HG02763 (cell line): ENCODE measurements around the gene ARHGAP8.

ENCODE experiments used
- ATAC-seq: cut with Tn5 transposase; IDR thresholded peaks from one replicate; pipeline ENCODE4 v1.9.1; 2021; ENCODE audit warnings: mild to moderate bottlenecking, moderate library complexity; ENCODE audit not compliant: unreplicated experiment

The ARHGAP8 gene

DNA sequence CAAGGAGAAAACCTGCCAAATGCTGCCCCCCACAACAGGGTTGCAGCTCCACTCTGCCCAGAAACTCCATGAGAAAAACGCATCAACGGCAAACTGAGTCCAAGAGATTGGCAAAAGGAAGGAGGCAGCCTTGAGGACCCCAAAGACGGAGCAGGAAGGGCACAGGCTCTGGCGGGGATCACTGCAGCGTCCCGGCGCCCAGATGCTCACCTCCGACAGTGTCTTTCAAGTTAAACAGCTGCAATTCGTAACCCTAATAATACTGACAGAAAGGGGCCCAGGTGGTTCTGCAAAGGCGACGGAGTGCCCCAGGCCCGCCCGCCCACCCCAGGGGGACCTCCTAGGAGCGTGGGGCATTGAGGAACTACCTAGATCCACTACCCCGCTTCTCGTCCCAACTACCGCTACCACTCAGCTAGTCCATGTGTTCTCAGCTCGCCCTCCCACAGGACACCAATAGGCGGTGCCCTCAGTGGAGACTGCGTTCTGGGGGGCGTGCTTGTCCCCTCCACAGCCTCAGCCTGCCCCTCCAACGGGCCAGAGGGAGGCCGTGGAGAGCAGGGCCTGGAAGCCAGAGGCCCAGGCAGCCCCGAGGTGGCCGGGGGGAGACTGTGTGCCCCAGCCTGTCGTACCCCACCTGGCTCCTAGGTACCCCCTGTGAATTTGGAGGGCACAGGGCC is 130.0 kb downstream of the ARHGAP8 start:
- no peak for ATAC-seq

DNA sequence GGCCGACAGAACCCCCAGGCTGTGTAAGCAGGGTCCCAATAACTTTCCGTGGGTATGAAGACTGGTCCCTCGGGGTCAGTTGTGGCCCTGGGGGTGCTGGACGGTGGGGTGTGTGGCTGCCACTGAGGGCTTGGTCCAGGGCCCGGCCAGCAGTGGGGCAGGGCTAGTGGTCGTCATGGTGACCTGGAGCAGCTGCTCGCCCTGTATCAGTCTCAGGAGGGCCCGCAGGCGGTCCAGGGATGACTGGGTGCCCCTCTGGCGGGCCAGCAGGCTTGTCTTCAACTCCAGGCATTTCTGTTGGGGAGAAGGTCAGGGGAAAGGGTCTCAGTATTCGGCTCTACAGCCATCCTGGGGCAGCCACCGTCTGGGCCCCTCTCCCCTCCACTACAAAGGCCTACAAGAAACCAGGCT is 130.6 kb downstream of the ARHGAP8 start:
- no peak for ATAC-seq

GRCh38 chr22:44884562-44884961 is 132.2 kb downstream of the ARHGAP8 start:
- no peak for ATAC-seq

GRCh38 chr22:44884968-44885805 is 132.8 kb downstream of the ARHGAP8 start:
- ATAC-seq, result no peak

DNA sequence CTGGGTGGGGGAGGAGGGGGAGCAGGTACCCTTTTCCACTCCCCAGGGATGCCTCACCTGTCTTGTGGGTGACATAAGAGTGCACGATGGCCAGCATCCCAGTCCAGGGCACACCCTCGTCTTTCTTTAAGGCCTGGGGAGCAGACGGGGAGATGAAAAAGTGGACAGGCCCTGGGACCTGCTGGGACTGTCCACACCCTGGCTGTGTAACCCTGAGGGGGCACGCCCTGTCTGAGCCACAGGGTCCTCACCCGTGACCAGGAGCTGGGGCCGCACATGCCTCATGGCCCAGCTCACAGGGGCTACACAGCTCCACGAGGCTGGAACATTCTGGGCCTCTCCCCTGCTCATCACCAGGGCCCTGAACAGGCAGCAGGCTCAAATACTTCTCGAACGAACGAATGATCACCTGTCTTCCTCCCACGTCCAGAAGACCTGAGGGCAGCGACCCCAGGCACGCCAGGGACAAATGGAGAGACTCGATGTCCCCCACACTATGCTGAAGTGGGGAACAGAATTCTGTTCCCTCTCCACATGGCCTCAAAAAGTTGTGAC is 133.5 kb downstream of the ARHGAP8 start:
- no peak for ATAC-seq

GRCh38 chr22:44887941-44888366 is 135.6 kb downstream of the ARHGAP8 start:
- no peak for ATAC-seq

DNA sequence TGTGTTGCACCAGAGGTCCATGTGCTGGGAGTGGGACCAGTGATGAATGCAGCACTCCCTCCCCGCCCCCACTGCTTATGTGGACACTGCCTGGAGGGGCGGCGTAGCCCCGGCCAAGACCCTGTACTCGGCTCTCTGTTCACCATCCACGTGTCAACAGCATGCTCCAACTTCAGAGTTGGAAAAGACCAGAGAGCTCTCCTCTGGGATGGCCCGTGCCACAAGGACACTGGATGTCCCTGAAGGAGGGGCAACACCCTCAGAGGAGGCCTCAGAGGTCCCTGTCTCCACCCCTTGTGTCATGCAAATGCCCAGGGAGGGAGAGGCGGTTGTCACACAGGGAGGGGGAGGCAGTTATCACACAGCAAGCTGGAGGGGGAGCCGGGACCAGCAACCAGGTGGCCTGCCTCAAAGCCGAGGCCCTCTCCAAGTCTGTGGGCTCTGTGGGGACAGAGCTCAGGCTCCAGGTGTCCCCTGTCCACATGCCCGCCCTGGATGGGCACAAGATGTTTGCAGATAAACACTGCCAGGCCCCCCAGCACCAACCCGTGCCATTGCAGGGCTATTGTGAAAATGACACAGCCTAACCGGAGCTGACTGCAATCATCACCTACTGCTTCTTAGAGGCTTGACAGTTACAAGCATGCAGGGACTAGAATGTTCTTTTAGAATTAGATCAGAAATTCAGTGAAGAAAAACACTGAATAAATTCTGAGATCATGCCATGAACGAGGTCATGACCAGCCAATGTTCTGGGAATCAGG is 136.3 kb downstream of the ARHGAP8 start:
- no peak for ATAC-seq

DNA sequence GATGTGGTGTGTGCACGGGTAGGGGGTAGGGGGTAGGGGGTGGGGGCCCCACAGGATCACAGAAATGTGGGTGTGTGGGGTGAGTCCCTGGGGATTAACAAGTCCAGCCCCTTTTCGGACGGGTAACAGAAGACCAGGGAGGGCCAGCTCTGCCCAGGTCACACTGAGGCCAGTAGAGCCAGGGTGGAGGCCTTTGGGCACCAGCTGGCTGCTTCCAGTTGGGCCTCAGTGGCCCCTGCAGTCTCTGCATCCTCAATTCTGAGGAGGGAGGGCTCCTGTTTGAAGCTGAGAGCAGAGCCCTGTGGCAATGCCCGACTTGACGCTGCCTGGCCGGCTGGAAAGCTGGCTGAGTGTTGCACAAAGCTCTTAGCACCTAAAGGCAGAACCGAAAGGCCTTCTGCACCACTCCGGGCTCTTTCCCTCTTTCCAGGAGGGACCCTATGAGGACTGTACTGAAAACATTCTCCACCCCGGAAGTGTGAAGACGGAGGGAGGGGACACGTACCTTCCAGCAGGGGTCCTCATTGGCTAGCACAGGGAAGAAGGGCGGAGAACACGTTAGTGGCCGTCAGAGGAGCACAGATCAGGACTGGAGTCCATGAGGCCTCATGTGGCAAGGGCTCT is 137.0 kb downstream of the ARHGAP8 start:
- ATAC-seq, result no peak

GRCh38 chr22:44890416-44891292 is 138.3 kb downstream of the ARHGAP8 start:
- ATAC-seq, result no peak

GRCh38 chr22:44891293-44891747 is 138.9 kb downstream of the ARHGAP8 start:
- ATAC-seq, result no peak

DNA sequence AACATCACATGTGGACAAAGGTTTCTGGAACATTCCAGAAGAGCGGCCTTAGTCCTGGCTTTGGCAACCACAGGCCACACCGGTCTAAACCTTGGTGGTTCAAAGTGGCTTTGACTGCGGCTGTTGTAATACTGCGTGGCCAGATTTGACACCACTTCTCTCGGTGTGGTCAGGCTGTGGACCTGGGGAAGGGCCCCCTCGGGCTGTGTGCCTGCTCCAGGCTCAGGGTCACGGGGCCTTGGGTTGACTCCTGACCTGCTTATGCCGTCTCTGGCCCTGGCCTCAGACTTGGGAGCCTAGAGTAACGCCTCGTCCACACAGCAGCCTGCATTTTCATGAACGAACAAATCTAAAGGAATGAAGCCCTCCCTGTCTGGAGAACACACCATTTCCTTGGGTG is 139.4 kb downstream of the ARHGAP8 start:
- no peak for ATAC-seq

- no peak for ATAC-seq
These were observed 139.9 kb downstream of the ARHGAP8 start for GRCh38 chr22:44892243-44892642.

DNA sequence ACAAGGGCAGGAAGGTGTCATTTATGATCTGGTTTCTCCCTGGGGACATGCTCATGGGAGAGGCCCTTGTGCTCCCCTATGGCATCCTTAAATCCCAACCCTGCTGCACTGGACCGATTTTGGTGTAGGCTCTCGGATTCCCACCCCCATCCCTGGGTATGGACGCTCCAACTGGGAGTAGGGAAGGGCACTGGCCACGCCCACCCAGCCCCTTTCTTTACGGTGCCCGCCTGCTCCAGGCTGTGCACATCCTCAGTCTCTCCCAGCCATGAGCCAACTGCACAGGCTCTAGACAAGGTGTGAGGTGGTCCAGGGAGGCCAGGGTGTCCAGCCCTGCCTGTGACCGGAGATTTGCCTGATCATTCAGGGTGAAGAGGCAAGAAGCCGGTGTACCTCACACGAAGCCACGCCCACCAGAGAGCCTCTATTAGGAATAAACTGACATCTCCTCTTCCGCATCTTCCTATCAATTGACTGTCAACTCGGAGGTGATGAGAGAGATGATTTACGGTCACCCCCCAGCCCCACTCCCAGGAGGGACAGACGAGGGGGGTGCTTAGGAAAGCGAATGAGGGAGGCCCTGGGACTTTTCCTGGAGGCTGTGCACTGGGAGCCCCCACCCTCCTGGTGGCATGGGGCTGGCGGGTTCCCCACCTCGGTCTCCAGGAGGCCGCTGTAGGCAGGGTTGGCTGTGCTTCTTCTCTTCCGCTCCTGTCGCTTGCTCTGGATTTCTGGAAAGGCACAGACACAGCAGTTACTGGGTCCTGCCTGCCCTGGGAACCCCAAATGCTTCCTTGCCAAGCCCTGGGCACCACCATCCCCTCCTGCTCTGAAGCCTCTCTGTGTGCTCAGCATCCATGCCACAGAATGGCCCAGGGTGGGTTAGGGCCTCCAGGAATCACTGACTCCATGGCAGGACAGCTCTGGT is 140.7 kb downstream of the ARHGAP8 start:
- ATAC-seq, result no peak

GRCh38 chr22:44893731-44894080 is 141.3 kb downstream of the ARHGAP8 start:
- ATAC-seq, result no peak

DNA sequence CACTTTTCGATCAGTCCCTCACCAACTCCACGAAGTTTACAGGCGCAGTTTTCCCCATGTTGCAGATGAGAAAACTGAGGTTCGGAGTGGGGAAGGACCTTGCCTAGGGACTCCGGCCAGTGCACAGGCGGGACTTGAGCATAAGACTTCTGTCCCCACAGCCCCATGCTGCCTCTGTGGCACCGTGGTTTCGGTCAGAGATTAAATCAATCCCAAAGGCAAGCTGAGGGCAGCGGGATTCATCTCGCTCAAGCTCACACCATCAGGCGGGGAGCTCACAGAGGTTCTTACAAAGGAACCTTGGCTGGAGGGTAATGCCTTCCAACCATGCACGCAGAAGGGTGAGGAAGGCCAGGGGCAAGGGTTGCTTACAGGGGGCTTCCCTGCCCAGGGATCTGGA is 141.9 kb downstream of the ARHGAP8 start:
- ATAC-seq, result no peak

GRCh38 chr22:44894782-44895181 is 142.4 kb downstream of the ARHGAP8 start:
- no peak for ATAC-seq

GRCh38 chr22:44895296-44896055 is 143.1 kb downstream of the ARHGAP8 start:
- ATAC-seq, result no peak

- ATAC-seq, result no peak
These were observed 145.9 kb downstream of the ARHGAP8 start for GRCh38 chr22:44898236-44898635.
